ENCODE measurements around the gene POU3F3. TPM values are rescaled to one million over a fixed set of nuclear protein-coding genes. Genes with fewer than 3 reads are reported as not detected.

POU3F3 gene
- polyA plus RNA-seq, 1 donor (not counting 4 experiments of a cell fraction or from before 2014, with no cell fraction given) = not detected

DNA sequence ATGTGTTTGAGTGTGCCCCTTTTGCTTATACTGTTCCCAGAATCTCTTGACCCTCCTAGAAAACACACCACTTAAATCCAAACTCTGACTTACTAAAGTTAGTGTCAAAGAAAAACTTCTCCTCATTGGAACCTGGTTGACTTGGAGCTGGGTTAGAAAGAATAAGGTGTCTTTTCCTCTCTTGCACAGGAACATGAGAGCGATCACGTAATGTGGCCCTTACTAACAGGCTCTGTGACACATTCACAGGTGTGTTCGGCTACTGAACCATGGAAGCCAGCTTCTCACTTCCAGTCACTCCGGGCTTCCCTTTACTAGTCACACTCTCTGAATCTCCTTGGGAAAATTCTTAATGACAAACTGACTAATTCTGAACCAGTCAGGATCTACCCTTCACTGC is 5.4 kb upstream of the POU3F3 start:
- no peaks in the 10 kb centered on the region for H3K79me2 ChIP-seq (ENCODE audit: control insufficient read depth, insufficient read depth, low read length)
- no peak overlapping the region for H3K4me3 ChIP-seq (ENCODE audit: control insufficient read depth in 2 of 3, extremely low read depth in 1 of 3, insufficient read depth in 2 of 3, low read depth in 1 of 3, low read length in 3 of 3)
- H4K20me1 ChIP-seq (ENCODE audit: control insufficient read depth, extremely low read depth, insufficient read depth, low read length) = no peaks in the 10 kb centered on the region
- no peak overlapping the region for H3K4me2 ChIP-seq (ENCODE audit: control insufficient read depth, extremely low read depth, insufficient read depth, low read depth, low read length)
- no peak for TF ChIP-seq EZH2 (IDR thresholded peaks at IDR 0.05; ENCODE audit: low read length)
- TF ChIP-seq, protein P1, sequence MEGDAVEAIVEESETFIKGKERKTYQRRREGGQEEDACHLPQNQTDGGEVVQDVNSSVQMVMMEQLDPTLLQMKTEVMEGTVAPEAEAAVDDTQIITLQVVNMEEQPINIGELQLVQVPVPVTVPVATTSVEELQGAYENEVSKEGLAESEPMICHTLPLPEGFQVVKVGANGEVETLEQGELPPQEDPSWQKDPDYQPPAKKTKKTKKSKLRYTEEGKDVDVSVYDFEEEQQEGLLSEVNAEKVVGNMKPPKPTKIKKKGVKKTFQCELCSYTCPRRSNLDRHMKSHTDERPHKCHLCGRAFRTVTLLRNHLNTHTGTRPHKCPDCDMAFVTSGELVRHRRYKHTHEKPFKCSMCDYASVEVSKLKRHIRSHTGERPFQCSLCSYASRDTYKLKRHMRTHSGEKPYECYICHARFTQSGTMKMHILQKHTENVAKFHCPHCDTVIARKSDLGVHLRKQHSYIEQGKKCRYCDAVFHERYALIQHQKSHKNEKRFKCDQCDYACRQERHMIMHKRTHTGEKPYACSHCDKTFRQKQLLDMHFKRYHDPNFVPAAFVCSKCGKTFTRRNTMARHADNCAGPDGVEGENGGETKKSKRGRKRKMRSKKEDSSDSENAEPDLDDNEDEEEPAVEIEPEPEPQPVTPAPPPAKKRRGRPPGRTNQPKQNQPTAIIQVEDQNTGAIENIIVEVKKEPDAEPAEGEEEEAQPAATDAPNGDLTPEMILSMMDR (optimal IDR thresholded peaks at IDR 0.05 in 1 of 3, IDR thresholded peaks at IDR 0.05 in 1 of 3, conservative IDR thresholded peaks at IDR 0.05 in 1 of 3; ENCODE audit: extremely low read depth in 1 of 3, insufficient read depth in 2 of 3, low read length in 3 of 3) = no peak
- DNase-seq (ENCODE audit: low read depth, low spot score) (no peak), FAIRE-seq (no peak)
- no peak overlapping the region for H2AFZ ChIP-seq (ENCODE audit: control insufficient read depth, low read length)
- H3K27me3 ChIP-seq (ENCODE audit: control insufficient read depth, extremely low read depth, insufficient read depth, low read length) = peaks cover 84% of the 10 kb centered on the region
- no peaks in the 10 kb centered on the region for H3K9me1 ChIP-seq (ENCODE audit: control insufficient read depth, extremely low read depth, insufficient read depth, low read length)
- H3K27ac ChIP-seq (ENCODE audit: control insufficient read depth, insufficient read depth, low read length) = no peak overlapping the region
- no peaks in the 10 kb centered on the region for H3K4me1 ChIP-seq (ENCODE audit: control insufficient read depth, extremely low read depth, insufficient read depth, low read length)
- dilution Hi-C loops (cut with MboI; ENCODE audit: extremely low pct_ligation_motif_present, low sequenced_read_pairs) = no loop called here
- H3K9me3 ChIP-seq (ENCODE audit: control insufficient read depth, low read depth, low read length) = no peaks in the 10 kb centered on the region
- no peak overlapping the region for H3K9ac ChIP-seq (ENCODE audit: control insufficient read depth, extremely low read depth, insufficient read depth, low read length)
- no peaks in the 10 kb centered on the region for H3K36me3 ChIP-seq (ENCODE audit: control insufficient read depth in 2 of 2, extremely low read depth in 1 of 2, insufficient read depth in 2 of 2, low read length in 2 of 2)

- Histone ChIP-seq H3K4me3 (ENCODE audit: control insufficient read depth in 2 of 3, extremely low read depth in 1 of 3, insufficient read depth in 2 of 3, low read depth in 1 of 3, low read length in 3 of 3) (no peak overlapping the region), H4K20me1 (ENCODE audit: control insufficient read depth, extremely low read depth, insufficient read depth, low read length) (no peaks in the 10 kb centered on the region), H3K9me3 (ENCODE audit: control insufficient read depth, low read depth, low read length) (no peaks in the 10 kb centered on the region), H3K79me2 (ENCODE audit: control insufficient read depth, insufficient read depth, low read length) (no peaks in the 10 kb centered on the region), H3K9me1 (ENCODE audit: control insufficient read depth, extremely low read depth, insufficient read depth, low read length) (no peaks in the 10 kb centered on the region), H3K4me2 (ENCODE audit: control insufficient read depth, extremely low read depth, insufficient read depth, low read depth, low read length) (no peak overlapping the region), H3K27me3 (ENCODE audit: control insufficient read depth, extremely low read depth, insufficient read depth, low read length) (peaks cover 83% of the 10 kb centered on the region), H3K4me1 (ENCODE audit: control insufficient read depth, extremely low read depth, insufficient read depth, low read length) (no peaks in the 10 kb centered on the region), H2AFZ (ENCODE audit: control insufficient read depth, low read length) (no peak overlapping the region), H3K27ac (ENCODE audit: control insufficient read depth, insufficient read depth, low read length) (no peak overlapping the region), H3K36me3 (ENCODE audit: control insufficient read depth in 2 of 2, extremely low read depth in 1 of 2, insufficient read depth in 2 of 2, low read length in 2 of 2) (no peaks in the 10 kb centered on the region), H3K9ac (ENCODE audit: control insufficient read depth, extremely low read depth, insufficient read depth, low read length) (no peak overlapping the region)
- FAIRE-seq (no peak), DNase-seq (ENCODE audit: low read depth, low spot score) (no peak)
- dilution Hi-C loops (cut with MboI; ENCODE audit: extremely low pct_ligation_motif_present, low sequenced_read_pairs) = no loop called here
- no peak for TF ChIP-seq EZH2 (IDR thresholded peaks at IDR 0.05; ENCODE audit: low read length)
- TF ChIP-seq, protein P1 (optimal IDR thresholded peaks at IDR 0.05 in 1 of 3, IDR thresholded peaks at IDR 0.05 in 1 of 3, conservative IDR thresholded peaks at IDR 0.05 in 1 of 3; ENCODE audit: extremely low read depth in 1 of 3, insufficient read depth in 2 of 3, low read length in 3 of 3) = no peak
Observed at GRCh38 chr2:104849101-104849500, 4.8 kb upstream of the POU3F3 start.

All from keratinocyte (primary cell).